AG04450 (cell line): ENCODE data around the gene NEK7. TPM values are rescaled to one million over a fixed set of nuclear protein-coding genes. Genes with fewer than 3 reads are reported as not detected.

ENCODE experiments used
- CTCF ChIA-PET: fragments of 300-600, 350-600 bp; formaldehyde crosslinking; extraction: SDS; loops from one replicate; lab custom pipeline; 2022; ENCODE audit warnings: antibody characterized with exemption, inconsistent platforms; lab: Charles Lee
- POLR2A ChIA-PET: fragments of 350-600 bp; formaldehyde crosslinking; extraction: SDS; loops from one replicate; lab custom pipeline; 2021; ENCODE audit warnings: antibody characterized with exemption, inconsistent platforms; lab: Yijun Ruan, JAX
- DNase-seq: peaks from one replicate; pipeline ENCODE4 v3.0.0-alpha.2; 2011; ENCODE audit warnings: low read depth, low spot score
- H3K27ac ChIP-seq: one replicate; pipeline ENCODE4 v1.5.1; 2012; ENCODE audit warnings: low read depth, low read length, control low read depth
- H3K27me3 ChIP-seq: one replicate; pipeline ENCODE4 v1.6.0; 2012; ENCODE audit warnings: low read length; ENCODE audit not compliant: control insufficient read depth, insufficient read depth
- H3K4me3 ChIP-seq: 2 replicates; pipeline ENCODE4 v1.5.1; 2011; ENCODE audit warnings: mild to moderate bottlenecking, low read depth, low read length, control low read depth
- H3K9me3 ChIP-seq: 2 replicates; pipeline ENCODE4 v1.5.1; 2012; ENCODE audit warnings: low read length; ENCODE audit not compliant: control insufficient read depth, insufficient read depth
- CTCF ChIP-seq: IDR thresholded peaks from 2 replicates; pipeline ENCODE4 v1.5.1; 2011; ENCODE audit warnings: low read depth, low read length, control low read depth, inconsistent platforms
- polyA plus RNA-seq: library from polyadenylated mRNA; depleted of rRNA; stranded (reverse); fragments of >200 nt; gene quantifications from 2 replicates; pipeline ENCODE4 v1.2.3, GENCODE V29; 2011

The NEK7 gene
- polyA plus RNA-seq, 1 experiment = 147 TPM

GRCh38 chr1:198121056-198121826 lies 35.6 kb upstream of the NEK7 start:
- TF ChIP-seq CTCF = no peak
- Histone ChIP-seq H3K4me3 (no peak overlapping the region), H3K27me3 (no peaks in the 10 kb centered on the region), H3K27ac (peak overlapping the region; percentile 42), H3K9me3 (no peaks in the 10 kb centered on the region)
- ChIA-PET POLR2A (no interaction called here), CTCF (no interaction called here)
- DNase-seq = no peak

- POLR2A ChIA-PET = interaction anchor here (1.1 to 1.3 kb wide), 3 partner anchors 32 to 36 kb away, joined by 3 to 6 read pairs (median 6); partner anchors contain the start of gene NEK7
- DNase-seq = no peak
- H3K4me3 ChIP-seq = no peak overlapping the region; the same call in 1 of the 2 replicates
- H3K27ac ChIP-seq = peak overlapping the region; percentile 75
- CTCF ChIA-PET = no interaction called here
- TF ChIP-seq CTCF = no peak
- H3K27me3 ChIP-seq = no peaks in the 10 kb centered on the region
- no peaks in the 10 kb centered on the region for H3K9me3 ChIP-seq
Observed at GRCh38 chr1:198122693-198123092, 34.1 kb upstream of the NEK7 start.

GRCh38 chr1:198123133-198123532 lies 33.7 kb upstream of the NEK7 start:
- POLR2A ChIA-PET = interaction anchor here (0.5 to 1.3 kb wide), 4 partner anchors 32 to 343 kb away, joined by 3 to 6 read pairs (median 6); partner anchors contain the start of gene NEK7

GRCh38 chr1:198124673-198125072 lies 32.1 kb upstream of the NEK7 start:
- Histone ChIP-seq H3K27me3 (no peaks in the 10 kb centered on the region), H3K9me3 (no peaks in the 10 kb centered on the region), H3K4me3 (no peak overlapping the region), H3K27ac (no peak overlapping the region)
- POLR2A ChIA-PET = no interaction called here
- CTCF ChIA-PET = no interaction called here
- no peak for DNase-seq
- no peak for TF ChIP-seq CTCF

More at GRCh38 chr1:198123133-198123532, 33.7 kb upstream of the NEK7 start:
- Histone ChIP-seq H3K27ac (peak overlapping the region; percentile 75), H3K9me3 (no peaks in the 10 kb centered on the region), H3K27me3 (no peaks in the 10 kb centered on the region), H3K4me3 (no peak overlapping the region)
- TF ChIP-seq CTCF = no peak
- no peak for DNase-seq
- CTCF ChIA-PET = no interaction called here
